HG03159 (cell line): ENCODE data around the gene CA9.

Experiments
- ATAC-seq: cut with Tn5 transposase; IDR thresholded peaks from one replicate; pipeline ENCODE4 v1.9.1; 2021; ENCODE audit warnings: mild to moderate bottlenecking, moderate library complexity; ENCODE audit not compliant: unreplicated experiment

Gene CA9

DNA sequence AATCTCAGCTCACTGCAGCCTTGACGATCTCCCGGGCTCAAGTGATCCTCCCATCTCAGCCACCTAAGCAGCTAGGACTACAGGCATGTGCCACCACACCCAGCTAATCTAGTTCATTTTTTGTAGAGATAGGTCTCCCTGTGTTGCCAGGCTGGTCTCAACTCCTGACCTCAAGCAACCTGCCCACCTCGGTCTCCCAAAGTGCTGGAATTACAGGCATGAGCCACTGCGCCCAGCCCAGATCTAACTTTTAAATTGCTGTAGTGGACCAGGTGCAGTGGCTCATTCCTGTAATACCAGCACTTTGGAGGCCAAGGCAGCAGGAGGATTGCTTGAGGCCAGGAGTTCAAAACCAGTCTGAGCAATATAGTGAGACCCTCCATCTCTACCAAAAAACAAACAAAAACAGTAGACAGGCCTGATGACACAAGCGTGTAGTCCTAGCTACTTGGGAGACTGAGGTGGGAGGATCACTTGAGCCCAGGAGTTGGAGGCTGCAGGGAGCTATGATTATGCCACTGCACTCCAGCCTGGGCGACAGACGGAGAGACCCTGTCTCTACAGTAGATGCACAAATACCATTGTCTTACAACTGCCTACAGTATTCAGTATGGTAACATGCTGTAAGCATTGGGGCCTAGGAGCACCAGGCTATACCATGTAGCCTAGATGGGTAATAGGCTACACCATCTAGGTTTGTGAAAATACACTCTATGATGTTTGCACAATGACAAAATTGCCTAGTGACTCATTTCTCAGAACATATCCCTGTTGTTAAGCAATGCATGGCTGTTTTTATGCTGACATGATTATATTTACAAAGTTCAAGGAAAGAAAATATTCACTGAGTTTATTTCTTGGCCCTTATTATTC, 21.5 kb upstream of the CA9 start:
- no peak for ATAC-seq

GRCh38 chr9:35652829-35653209, 20.9 kb upstream of the CA9 start:
- no peak for ATAC-seq

- ATAC-seq, result no peak
These were observed 20.1 kb upstream of the CA9 start for GRCh38 chr9:35653611-35654010.

GRCh38 chr9:35656348-35656747, 17.4 kb upstream of the CA9 start:
- no peak for ATAC-seq

GRCh38 chr9:35656831-35657545, 16.7 kb upstream of the CA9 start:
- ATAC-seq, result no peak

- ATAC-seq, result peak; percentile 79
These were observed 16.1 kb upstream of the CA9 start, which contains the start of gene RMRP for GRCh38 chr9:35657546-35658136. Gene RMRP (minus strand): TSS chr9:35658019.

DNA sequence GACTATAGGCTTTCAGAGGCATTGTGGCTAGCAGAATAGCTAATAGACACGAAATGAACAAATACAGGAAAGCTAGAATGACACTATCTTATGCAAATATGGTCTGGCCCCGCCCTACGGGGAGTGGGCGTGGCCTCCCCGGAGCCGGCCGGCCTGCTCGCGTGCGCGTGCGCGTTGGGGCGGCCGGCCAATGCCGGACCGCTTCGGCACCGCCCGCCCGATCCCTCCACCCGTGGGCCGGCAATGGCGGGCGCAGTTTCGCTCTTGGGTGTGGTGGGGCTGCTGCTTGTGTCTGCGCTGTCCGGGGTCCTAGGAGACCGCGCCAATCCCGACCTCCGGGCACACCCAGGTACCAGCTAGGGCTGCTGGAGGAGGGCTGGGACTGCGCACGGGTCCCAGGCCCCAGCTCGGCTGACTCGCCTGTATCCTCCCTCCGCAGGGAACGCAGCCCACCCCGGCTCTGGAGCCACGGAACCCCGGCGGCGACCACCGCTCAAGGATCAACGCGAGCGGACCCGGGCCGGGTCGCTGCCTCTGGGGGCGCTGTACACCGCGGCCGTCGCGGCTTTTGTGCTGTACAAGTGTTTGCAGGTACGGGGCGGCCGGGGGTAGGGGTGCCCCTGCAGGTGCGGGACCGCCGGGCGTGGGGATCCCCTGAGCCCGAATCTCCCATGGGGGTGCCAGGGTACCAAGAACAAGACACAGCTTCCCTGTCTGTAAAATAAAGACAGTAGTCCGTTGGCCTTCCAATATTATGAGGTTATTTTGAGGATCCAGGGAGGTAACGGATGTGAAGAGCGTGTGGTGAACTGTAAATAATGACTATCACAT, 15.4 kb upstream of the CA9 start, which contains the start of gene CCDC107:
Gene CCDC107 (plus strand): TSS at position 156 of the 831 bp plus-strand sequence. CDS start 88 bp downstream, at position 244.
- peak; percentile 61 for ATAC-seq

DNA sequence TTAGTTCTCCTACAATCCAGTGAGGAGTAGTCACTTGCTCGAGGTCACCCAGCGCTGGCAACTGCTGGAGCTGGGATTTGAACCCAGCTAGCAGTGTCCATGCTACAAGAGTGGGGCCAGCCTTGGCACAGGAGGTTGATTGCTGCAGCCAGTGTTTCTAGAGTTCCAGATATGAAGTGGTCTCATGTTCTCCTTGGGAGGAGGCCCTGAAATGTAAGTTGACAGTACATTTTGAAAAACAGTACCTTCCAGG, 14.8 kb upstream of the CA9 start:
- ATAC-seq, result no peak

GRCh38 chr9:35659340-35659739, 14.4 kb upstream of the CA9 start:
- ATAC-seq, result no peak

DNA sequence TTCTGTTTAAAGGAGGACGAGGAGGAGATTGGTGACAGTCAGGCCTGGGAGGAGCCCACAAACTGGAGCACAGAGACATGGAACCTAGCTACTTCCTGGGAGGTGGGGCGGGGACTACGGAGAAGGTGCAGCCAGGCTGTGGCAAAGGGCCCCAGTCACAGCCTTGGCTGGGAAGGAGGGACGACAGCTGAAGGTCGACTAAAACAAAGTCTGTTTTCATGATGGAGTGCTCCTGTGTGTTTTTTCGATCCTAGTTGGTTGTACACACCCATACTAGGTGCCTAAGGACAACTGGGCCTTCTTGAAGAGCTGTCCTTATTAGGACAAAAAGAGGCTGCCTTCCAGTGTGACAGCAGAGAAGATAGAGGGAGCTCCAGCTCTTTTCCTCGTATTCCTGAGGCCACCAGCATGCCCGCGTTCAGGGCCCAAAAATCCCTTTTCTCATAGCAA, 12.7 kb upstream of the CA9 start:
- no peak for ATAC-seq

DNA sequence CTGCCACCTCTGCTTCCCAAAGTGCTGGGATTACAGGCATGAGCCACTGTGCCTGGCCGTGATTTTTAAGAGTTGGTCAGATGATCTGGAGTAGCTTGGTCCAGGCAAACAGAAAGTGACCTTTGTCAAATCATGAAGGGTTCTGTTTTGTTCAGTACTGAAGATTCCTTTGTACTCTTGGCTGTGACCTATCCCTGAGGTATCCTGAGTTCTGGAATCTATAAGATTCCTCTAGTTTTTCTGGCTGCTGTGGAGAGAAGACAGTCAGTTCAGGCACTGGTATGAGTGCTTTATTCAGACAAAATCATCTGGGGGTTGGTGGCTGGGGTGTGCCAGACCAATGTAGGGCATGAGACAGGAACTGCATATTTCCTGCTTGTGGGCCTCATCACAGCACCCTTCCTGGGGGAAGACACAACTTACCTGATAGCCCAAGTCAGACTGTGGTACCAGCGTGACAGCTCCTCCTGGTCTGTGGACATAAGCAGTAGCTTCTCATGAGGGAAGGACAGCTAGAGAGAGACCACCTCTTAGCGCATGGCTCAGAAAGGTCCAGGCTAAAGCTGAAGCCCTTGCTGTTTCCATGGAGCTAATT, 11.9 kb upstream of the CA9 start:
- ATAC-seq, result no peak

DNA sequence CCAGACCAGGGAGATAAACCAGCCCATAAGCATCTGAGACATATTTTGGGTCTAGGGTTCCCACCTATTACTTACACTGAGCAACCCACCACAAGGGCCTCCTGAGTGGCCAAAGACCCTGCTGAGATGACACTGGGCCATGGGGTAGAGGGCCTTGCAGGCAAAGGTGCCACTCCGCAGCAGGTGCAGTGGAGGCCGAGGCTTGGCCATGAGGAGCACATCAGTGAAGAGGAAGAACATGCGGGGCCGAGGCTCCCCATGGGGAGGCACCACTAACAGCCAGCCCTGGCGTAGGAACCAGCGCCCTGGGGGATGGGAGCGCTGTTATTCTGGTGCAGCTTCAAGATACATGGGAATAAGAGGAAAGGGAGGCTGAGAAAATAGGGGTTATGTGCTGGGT, 11.3 kb upstream of the CA9 start:
- ATAC-seq, result no peak

- ATAC-seq, result peak; percentile 66
These were observed 8.9 kb upstream of the CA9 start, which contains the start of gene ARHGEF39 for GRCh38 chr9:35664531-35665470. Gene ARHGEF39 (minus strand): TSS chr9:35665195. CDS start chr9:35665169, 26 bp downstream.

- ATAC-seq, result no peak
These were observed 8.3 kb upstream of the CA9 start for GRCh38 chr9:35665471-35665818.

DNA sequence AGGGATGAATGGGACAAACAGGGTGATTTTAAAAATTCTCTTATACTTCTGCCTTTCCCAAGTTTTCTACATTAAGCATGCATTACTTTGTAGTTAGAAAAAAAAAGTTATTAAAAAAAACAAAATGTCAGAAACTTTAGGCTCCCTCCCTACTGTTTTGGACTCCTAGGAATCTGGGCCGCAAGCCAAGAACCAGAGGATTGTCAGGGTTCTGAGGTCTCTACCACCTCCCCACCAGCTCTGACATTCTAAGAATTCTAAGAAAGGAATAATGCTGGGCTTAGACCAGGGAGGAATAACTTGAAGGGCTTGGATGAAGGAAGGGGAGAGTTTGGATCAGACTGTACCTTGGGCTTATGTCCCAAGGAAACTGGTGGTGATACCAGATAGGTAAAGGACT, 7.7 kb upstream of the CA9 start:
- no peak for ATAC-seq

DNA sequence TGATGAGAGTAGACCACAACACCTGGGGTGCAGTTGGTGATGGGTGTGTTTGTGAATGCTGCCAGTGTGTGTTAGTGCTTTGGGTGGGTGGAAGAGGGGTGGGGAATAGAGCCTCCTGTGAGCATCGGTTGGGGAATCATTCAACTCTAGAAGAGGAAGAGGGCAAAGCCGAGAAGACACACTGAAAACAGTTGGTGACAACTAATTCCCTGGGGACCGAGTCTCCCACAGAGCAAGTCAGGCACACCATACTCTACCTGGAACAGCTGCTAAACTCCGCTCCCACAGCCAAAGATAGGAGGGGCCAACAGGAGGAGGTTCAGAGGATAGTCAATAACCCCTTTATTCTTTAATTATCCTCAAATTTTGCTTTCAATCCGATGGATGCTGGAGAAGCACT, 7.2 kb upstream of the CA9 start:
- no peak for ATAC-seq

- ATAC-seq, result no peak
These were observed 5.8 kb upstream of the CA9 start for GRCh38 chr9:35667939-35668338.

- no peak for ATAC-seq
These were observed 4.2 kb upstream of the CA9 start for GRCh38 chr9:35669331-35670145.

DNA sequence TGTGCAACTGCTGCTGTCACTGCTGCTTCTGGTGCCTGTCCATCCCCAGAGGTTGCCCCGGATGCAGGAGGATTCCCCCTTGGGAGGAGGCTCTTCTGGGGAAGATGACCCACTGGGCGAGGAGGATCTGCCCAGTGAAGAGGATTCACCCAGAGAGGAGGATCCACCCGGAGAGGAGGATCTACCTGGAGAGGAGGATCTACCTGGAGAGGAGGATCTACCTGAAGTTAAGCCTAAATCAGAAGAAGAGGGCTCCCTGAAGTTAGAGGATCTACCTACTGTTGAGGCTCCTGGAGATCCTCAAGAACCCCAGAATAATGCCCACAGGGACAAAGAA, 265 bp downstream of the CA9 start:
- no peak for ATAC-seq
